Measurements from ENCODE around the gene ARPC4.
A peak's percentile ranks its signal among the peaks of the same experiment; 100 is the strongest.
"Not testable (repeated sequence)": the region's sequence is repeated elsewhere in the genome, so short reads cannot be mapped to it uniquely, and the experiment has no call there.

ARPC4 gene

GRCh38 chr3:9761919-9762318, 31.0 kb upstream of the ARPC4 start:
- no peak for TF ChIP-seq GATA1 (IDR thresholded peaks at IDR 0.05; ENCODE audit: low read depth, low read length)
- TF ChIP-seq POLR2A (IDR thresholded peaks at IDR 0.05; ENCODE audit: low read length), result no peak
- no peak for DNase-seq

GRCh38 chr3:9762871-9763270, 30.0 kb upstream of the ARPC4 start:
- TF ChIP-seq GATA1 (IDR thresholded peaks at IDR 0.05; ENCODE audit: low read depth, low read length) (no peak), POLR2A (IDR thresholded peaks at IDR 0.05; ENCODE audit: low read length) (no peak)

DNA sequence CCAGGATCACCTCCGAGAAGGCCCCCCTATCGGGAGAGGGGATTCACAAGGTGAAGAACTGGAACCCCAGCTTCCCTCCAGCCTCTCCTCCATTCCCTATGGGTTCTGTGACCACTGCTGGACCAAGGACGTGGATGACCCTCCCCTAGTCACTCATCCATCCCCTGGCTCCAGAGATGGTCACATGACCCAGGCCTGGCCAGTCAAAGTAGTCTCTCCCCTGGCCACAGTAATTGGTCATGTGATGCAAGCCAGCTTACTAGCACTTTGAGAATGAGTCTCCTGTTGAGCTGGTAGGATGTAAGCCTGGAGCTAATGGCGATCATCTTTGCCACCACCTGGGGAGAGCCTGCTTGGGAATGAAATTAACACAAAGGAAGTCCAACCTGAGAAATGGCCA, 27.0 kb upstream of the ARPC4 start:
- no peak for TF ChIP-seq GATA1 (IDR thresholded peaks at IDR 0.05; ENCODE audit: low read depth, low read length)
- no peak for TF ChIP-seq POLR2A (IDR thresholded peaks at IDR 0.05; ENCODE audit: low read length)
- no peak for DNase-seq

More at GRCh38 chr3:9762871-9763270, 30.0 kb upstream of the ARPC4 start:
- no peak for DNase-seq

- no peak for TF ChIP-seq GATA1 (IDR thresholded peaks at IDR 0.05; ENCODE audit: low read depth, low read length)
- TF ChIP-seq POLR2A (IDR thresholded peaks at IDR 0.05; ENCODE audit: low read length), result no peak
Observed at GRCh38 chr3:9767418-9767817, 25.5 kb upstream of the ARPC4 start.

GRCh38 chr3:9768141-9768775, 24.6 kb upstream of the ARPC4 start:
- no peak for TF ChIP-seq GATA1 (IDR thresholded peaks at IDR 0.05; ENCODE audit: low read depth, low read length)
- no peak for DNase-seq

More at GRCh38 chr3:9767418-9767817, 25.5 kb upstream of the ARPC4 start:
- no peak for DNase-seq

DNA sequence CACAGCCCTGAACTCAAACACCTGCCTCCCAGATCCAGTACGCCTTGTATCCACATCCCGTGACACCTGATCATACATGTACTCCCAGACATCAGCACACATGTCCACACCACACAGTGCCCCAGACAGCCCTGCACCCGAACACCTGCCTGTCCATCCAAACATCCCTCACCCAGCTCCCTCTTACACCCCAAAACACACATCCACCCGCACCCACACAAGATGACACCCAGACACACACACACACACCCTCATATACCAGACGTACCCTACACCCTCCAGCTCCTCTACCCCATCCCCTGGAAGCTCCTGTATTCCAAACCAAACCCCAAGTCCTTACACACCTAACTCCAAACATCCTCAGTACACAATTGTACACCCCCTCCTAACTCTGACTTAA, 23.9 kb upstream of the ARPC4 start:
- TF ChIP-seq POLR2A (IDR thresholded peaks at IDR 0.05; ENCODE audit: low read length) (no peak), GATA1 (IDR thresholded peaks at IDR 0.05; ENCODE audit: low read depth, low read length) (no peak)
- DNase-seq, result no peak

GRCh38 chr3:9769426-9770275, 23.2 kb upstream of the ARPC4 start, which contains the start of gene CAMK1:
TSS of gene CAMK1 (minus strand) at chr3:9769947. CDS start at chr3:9767749, 2,198 bp downstream.
- TF ChIP-seq GATA1 (IDR thresholded peaks at IDR 0.05; ENCODE audit: low read depth, low read length), result no peak
- TF ChIP-seq POLR2A (IDR thresholded peaks at IDR 0.05; ENCODE audit: low read length), result peak; percentile 38
- peak; percentile 67 to 71 for DNase-seq

GRCh38 chr3:9770276-9770812, 22.5 kb upstream of the ARPC4 start:
- peak; percentile 35 to 36 for DNase-seq

GRCh38 chr3:9771007-9771406, 21.9 kb upstream of the ARPC4 start:
- not testable (repeated sequence) for DNase-seq

More at GRCh38 chr3:9770276-9770812, 22.5 kb upstream of the ARPC4 start:
- TF ChIP-seq GATA1 (IDR thresholded peaks at IDR 0.05; ENCODE audit: low read depth, low read length), result no peak
- TF ChIP-seq POLR2A (IDR thresholded peaks at IDR 0.05; ENCODE audit: low read length), result no peak

- DNase-seq, result peak; percentile 64 to 72
Observed at GRCh38 chr3:9776896-9777693, 15.8 kb upstream of the ARPC4 start.

DNA sequence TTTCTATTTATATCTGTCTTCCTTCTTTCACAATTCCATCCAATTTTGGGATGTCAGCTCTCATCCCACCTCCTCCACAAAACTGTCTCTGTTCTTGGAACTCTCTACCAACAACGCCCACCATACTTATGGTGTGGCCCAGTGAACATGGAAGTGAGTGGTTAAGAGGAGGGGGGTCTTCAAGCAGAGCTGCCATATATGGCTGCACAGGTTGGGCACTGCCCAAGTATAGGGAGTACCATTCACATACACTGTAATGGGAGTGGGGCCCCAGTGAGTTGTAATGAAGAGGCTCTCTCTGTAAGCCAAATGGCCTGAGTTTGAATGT, 15.2 kb upstream of the ARPC4 start:
- TF ChIP-seq POLR2A (IDR thresholded peaks at IDR 0.05; ENCODE audit: low read length), result no peak
- no peak for TF ChIP-seq GATA1 (IDR thresholded peaks at IDR 0.05; ENCODE audit: low read depth, low read length)
- no peak for DNase-seq

More at GRCh38 chr3:9776896-9777693, 15.8 kb upstream of the ARPC4 start:
- TF ChIP-seq POLR2A (IDR thresholded peaks at IDR 0.05; ENCODE audit: low read length) (no peak), GATA1 (IDR thresholded peaks at IDR 0.05; ENCODE audit: low read depth, low read length) (no peak)

DNA sequence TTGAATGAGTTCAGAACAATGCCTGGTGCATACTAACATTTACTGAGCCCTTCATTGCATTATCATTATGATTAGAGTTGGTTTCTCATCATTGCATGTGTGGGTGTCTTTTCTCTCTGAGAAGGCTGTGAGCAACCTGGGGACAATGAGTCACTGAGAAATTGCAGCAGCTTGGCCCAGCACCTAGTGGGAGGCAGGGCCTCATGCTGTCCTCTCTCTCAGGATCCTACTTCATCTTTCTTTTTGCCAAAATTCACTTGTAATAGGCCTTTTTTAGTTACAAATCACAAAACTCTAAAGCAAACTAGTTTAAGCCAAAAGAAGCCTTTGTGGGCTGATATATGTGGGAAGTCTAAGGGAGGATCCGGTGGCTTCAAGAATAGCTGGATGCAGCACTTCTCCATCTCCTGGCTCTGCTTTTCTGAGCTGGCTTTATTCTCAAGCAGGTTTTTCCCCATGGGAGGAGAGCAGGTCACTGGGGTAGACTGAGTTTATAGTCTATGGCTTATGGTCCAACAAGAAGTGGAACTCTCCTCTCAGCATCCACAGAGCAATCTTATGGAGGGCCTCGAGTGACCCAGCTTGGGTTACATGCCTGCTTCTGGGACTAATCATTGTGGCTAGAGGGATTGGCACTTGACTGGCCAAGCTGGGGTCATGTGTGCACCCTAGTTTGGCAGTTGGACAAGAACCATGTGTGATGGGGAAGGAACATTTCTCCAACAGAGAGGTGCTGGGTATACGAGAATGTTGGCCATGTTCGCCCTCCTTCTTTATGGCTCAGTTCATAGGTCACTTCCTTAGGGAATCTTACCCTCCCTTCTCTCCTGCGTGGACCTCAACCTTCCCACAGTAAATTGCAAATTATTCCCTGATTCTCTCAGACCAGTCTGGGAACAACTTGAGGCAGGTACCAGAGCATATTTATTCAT, 14.5 kb upstream of the ARPC4 start:
- peak; percentile 31 to 64 for DNase-seq
- no peak for TF ChIP-seq GATA1 (IDR thresholded peaks at IDR 0.05; ENCODE audit: low read depth, low read length)
- no peak for TF ChIP-seq POLR2A (IDR thresholded peaks at IDR 0.05; ENCODE audit: low read length)

DNA sequence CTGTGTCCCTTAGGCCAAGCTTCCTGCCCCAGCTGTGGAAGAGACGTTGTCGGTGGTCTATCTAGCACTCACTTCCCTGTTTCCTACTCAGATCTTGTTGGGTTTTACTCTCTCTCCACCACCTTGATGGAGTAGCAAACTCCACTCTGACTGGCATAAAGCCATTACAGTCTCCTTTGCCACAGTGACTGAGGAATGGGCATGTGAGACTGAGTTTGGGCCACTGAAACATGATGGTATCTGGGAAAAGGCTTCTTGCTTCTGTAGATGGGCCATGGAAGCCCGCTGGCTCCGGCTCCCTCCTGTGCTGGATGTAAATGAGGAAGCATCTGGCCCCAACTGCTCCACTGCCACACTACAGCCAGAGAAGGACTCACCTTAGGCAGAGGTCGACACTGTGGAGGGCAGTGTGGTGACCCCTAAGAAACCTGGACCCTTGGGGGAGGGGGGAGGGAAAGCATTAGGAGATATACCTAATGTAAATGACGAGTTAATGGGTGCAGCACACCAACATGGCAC, 13.7 kb upstream of the ARPC4 start:
- no peak for TF ChIP-seq POLR2A (IDR thresholded peaks at IDR 0.05; ENCODE audit: low read length)
- no peak for TF ChIP-seq GATA1 (IDR thresholded peaks at IDR 0.05; ENCODE audit: low read depth, low read length)
- no peak for DNase-seq

Measured in erythroblast (primary cell).